ENCODE measurements around the gene CDC45. TPM values are rescaled to one million over a fixed set of nuclear protein-coding genes. Genes with fewer than 3 reads are reported as not detected.
A peak's percentile ranks its signal among the peaks of the same experiment; 100 is the strongest.

The CDC45 gene
- total RNA-seq, 1 donor from 2014 or later = 50.7 TPM

DNA sequence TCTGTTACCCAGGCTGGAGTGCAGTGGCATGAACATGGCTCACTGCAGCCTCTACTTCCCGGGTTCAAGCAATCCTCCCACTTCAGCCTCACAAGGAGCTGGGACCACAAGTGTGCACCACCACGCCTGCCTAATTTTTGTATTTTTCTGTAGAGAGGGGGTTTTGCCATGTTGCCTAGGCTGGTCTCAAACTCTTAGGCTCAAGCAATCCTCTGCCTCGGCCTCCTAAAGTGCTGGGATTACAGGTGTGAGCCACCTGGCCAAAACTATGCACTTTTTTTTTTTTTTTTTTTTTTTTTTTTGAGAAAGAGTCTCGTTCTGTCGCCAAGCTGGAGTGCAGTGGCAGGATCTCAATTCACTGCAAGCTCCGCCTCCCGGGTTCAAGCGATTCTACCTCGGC, 56.8 kb downstream of the CDC45 start:
- no peak for TF ChIP-seq EZH2 (IDR thresholded peaks at IDR 0.05)
- TF ChIP-seq, protein P1, sequence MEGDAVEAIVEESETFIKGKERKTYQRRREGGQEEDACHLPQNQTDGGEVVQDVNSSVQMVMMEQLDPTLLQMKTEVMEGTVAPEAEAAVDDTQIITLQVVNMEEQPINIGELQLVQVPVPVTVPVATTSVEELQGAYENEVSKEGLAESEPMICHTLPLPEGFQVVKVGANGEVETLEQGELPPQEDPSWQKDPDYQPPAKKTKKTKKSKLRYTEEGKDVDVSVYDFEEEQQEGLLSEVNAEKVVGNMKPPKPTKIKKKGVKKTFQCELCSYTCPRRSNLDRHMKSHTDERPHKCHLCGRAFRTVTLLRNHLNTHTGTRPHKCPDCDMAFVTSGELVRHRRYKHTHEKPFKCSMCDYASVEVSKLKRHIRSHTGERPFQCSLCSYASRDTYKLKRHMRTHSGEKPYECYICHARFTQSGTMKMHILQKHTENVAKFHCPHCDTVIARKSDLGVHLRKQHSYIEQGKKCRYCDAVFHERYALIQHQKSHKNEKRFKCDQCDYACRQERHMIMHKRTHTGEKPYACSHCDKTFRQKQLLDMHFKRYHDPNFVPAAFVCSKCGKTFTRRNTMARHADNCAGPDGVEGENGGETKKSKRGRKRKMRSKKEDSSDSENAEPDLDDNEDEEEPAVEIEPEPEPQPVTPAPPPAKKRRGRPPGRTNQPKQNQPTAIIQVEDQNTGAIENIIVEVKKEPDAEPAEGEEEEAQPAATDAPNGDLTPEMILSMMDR (IDR thresholded peaks at IDR 0.05) = no peak
- TF ChIP-seq EZH2phosphoT487 (IDR thresholded peaks at IDR 0.05) = no peak
- H3K4me1 ChIP-seq = no peaks in the 10 kb centered on the region
- no peaks in the 10 kb centered on the region for H3F3A ChIP-seq (ENCODE audit: low read depth)
- no peak overlapping the region for H3K27ac ChIP-seq
- no peaks in the 10 kb centered on the region for H4K20me1 ChIP-seq (ENCODE audit: low read depth)
- no peak overlapping the region for H3K4me3 Mint-ChIP-seq
- H3K4me3 ChIP-seq = no peak overlapping the region
- DNase-seq (ENCODE audit: low spot score) = no peak
- H3K4me1 Mint-ChIP-seq = no peaks in the 10 kb centered on the region
- H3K27ac Mint-ChIP-seq = no peak overlapping the region
- H2AFZ ChIP-seq (replicated peaks) = no peak overlapping the region
- H3K36me3 ChIP-seq = no peaks in the 10 kb centered on the region
- H3K9ac ChIP-seq = no peak overlapping the region
- H3K36me3 Mint-ChIP-seq = no peaks in the 10 kb centered on the region
- no peaks in the 10 kb centered on the region for H3K9me3 ChIP-seq (ENCODE audit: low read depth)
- H3K27me3 Mint-ChIP-seq (ENCODE audit: insufficient read depth, low read depth) = no peaks in the 10 kb centered on the region
- H3K9me3 Mint-ChIP-seq = no peaks in the 10 kb centered on the region
- H3K79me2 ChIP-seq (ENCODE audit: low read depth) = no peaks in the 10 kb centered on the region
- no peaks in the 10 kb centered on the region for H3K27me3 ChIP-seq
- no peak overlapping the region for H3K4me2 ChIP-seq

DNA sequence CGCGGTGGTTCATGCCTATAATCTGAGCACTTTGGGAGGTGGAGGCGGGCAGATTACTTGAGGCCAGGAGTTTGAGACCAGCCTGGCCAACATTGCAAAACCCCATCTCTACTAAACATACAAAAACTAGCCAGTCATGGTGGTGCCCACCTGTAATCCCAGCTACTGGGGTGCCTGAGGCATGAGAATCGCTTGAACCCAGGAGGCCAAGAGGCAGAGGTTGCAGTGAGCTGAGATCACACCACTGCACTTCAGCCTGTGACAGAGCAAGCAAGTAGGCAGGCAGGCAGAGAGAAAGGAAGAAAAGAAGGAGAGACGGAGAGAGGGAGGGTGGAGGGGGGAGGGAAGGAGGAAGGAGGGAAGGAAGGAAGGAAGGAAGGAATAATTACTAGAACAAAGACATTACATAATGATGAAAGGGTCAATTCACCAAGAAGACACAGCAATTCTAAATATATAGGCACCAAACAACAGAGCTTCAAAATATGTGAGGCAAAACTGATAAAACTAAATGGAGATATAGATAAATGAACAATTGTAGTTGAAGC, 58.3 kb downstream of the CDC45 start:
- Histone ChIP-seq H3K4me3 (no peak overlapping the region), H3F3A (ENCODE audit: low read depth) (no peaks in the 10 kb centered on the region), H3K9me3 (ENCODE audit: low read depth) (no peaks in the 10 kb centered on the region), H4K20me1 (ENCODE audit: low read depth) (no peaks in the 10 kb centered on the region), H3K27me3 (no peaks in the 10 kb centered on the region), H2AFZ (replicated peaks) (peak overlapping the region; percentile 5), H3K4me1 (no peaks in the 10 kb centered on the region), H3K27ac (no peak overlapping the region), H3K36me3 (no peaks in the 10 kb centered on the region), H3K9ac (no peak overlapping the region), H3K79me2 (ENCODE audit: low read depth) (no peaks in the 10 kb centered on the region), H3K4me2 (no peak overlapping the region)
- H3K36me3 Mint-ChIP-seq = no peaks in the 10 kb centered on the region
- no peaks in the 10 kb centered on the region for H3K4me1 Mint-ChIP-seq
- H3K27me3 Mint-ChIP-seq (ENCODE audit: insufficient read depth, low read depth) = no peaks in the 10 kb centered on the region
- H3K4me3 Mint-ChIP-seq = no peak overlapping the region
- DNase-seq (ENCODE audit: low spot score) = no peak
- H3K9me3 Mint-ChIP-seq = no peaks in the 10 kb centered on the region
- no peak overlapping the region for H3K27ac Mint-ChIP-seq
- TF ChIP-seq, protein P1 (IDR thresholded peaks at IDR 0.05) = no peak
- TF ChIP-seq EZH2phosphoT487 (IDR thresholded peaks at IDR 0.05) = no peak

DNA sequence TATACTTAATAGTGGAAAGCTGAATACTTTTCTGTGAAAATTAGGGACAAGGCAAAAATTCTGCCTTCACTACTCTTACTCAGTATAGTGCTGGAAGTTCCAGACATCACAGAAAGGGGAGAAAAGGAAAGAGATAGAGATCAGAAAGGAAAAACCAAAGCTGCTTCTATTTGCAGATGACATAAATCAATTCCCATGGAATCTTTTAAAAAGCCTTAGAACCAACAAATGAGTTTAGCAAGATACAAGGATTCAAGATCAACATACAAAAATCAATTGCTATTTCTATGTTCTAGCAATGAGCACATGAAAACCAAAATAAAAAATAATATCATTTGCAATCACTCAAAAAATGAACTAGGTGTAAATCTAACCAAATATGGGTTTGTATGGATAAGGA, 60.7 kb downstream of the CDC45 start:
- Histone ChIP-seq H3K9ac (no peak overlapping the region), H3K36me3 (no peaks in the 10 kb centered on the region), H3K4me1 (peaks cover under 1% of the 10 kb centered on the region), H3K4me3 (no peak overlapping the region), H2AFZ (replicated peaks) (no peak overlapping the region), H4K20me1 (ENCODE audit: low read depth) (no peaks in the 10 kb centered on the region), H3K79me2 (ENCODE audit: low read depth) (no peaks in the 10 kb centered on the region), H3K27me3 (no peaks in the 10 kb centered on the region), H3K27ac (no peak overlapping the region), H3K9me3 (ENCODE audit: low read depth) (no peaks in the 10 kb centered on the region), H3K4me2 (no peak overlapping the region), H3F3A (ENCODE audit: low read depth) (no peaks in the 10 kb centered on the region)
- Mint-ChIP-seq H3K27me3 (ENCODE audit: insufficient read depth, low read depth) (peaks cover 2% of the 10 kb centered on the region), H3K4me1 (no peaks in the 10 kb centered on the region), H3K4me3 (no peak overlapping the region), H3K36me3 (no peaks in the 10 kb centered on the region), H3K27ac (no peak overlapping the region), H3K9me3 (no peaks in the 10 kb centered on the region)
- no peak for DNase-seq (ENCODE audit: low spot score)
- TF ChIP-seq, protein P1 (IDR thresholded peaks at IDR 0.05) = no peak
- TF ChIP-seq EZH2phosphoT487 (IDR thresholded peaks at IDR 0.05) (no peak), EZH2 (IDR thresholded peaks at IDR 0.05) (no peak)

Measured in neural progenitor cell (in vitro differentiated cells).